HL-60 (cell line): Measurements from ENCODE around the gene RNF6.

ENCODE experiments used
- DNase-seq, 2 experiments: peaks; one replicate each; pipeline ENCODE4 v3.0.0-alpha.2; 2010 to 2020; ENCODE audit warnings: low read depth in 1 of 2, low spot score in 1 of 2
- H3K27ac ChIP-seq: fragments of 250-450 bp; sonication (Bioruptor Pico); replicated peaks from 2 replicates; pipeline ENCODE4 v1.5.1; 2020; ENCODE audit warnings: mild to moderate bottlenecking, moderate library complexity
- H3K27me3 ChIP-seq: fragments of 250-450 bp; sonication (Bioruptor Pico); 2 replicates; pipeline ENCODE4 v1.5.1; 2021; ENCODE audit warnings: mild to moderate bottlenecking, moderate library complexity; ENCODE audit not compliant: insufficient read depth, poor library complexity, severe bottlenecking
- H3K4me3 ChIP-seq: replicated peaks from 2 replicates; pipeline ENCODE4 v1.5.1; 2011; ENCODE audit warnings: mild to moderate bottlenecking, control low read depth, low read length; ENCODE audit not compliant: insufficient read depth
- CTCF ChIP-seq: IDR thresholded peaks from one replicate; pipeline ENCODE4 v1.5.1; 2011; ENCODE audit warnings: low read length, control low read depth, inconsistent platforms; ENCODE audit not compliant: insufficient read depth
- GABPA ChIP-seq: IDR thresholded peaks from 2 replicates; pipeline ENCODE4 v1.6.1; 2012; ENCODE audit warnings: low read depth
- POLR2AphosphoS5 ChIP-seq: IDR thresholded peaks from 2 replicates; pipeline ENCODE4 v1.6.1; 2012; ENCODE audit warnings: low read depth
- REST ChIP-seq: IDR thresholded peaks from 2 replicates; pipeline ENCODE4 v1.6.1; 2012; ENCODE audit warnings: low read depth; ENCODE audit not compliant: insufficient replicate concordance
- SPI1 ChIP-seq: IDR thresholded peaks from 2 replicates; pipeline ENCODE4 v1.6.1; 2012; ENCODE audit warnings: low read depth, mild to moderate bottlenecking, borderline replicate concordance

The RNF6 gene

GRCh38 chr13:26247011-26247410 lies 24.9 kb upstream of the RNF6 start:
- no peak for DNase-seq
- TF ChIP-seq GABPA = no peak
- no peak for TF ChIP-seq SPI1
- no peak for TF ChIP-seq POLR2AphosphoS5
- no peak for TF ChIP-seq REST
- Histone ChIP-seq H3K27ac (no peak overlapping the region), H3K4me3 (no peak overlapping the region), H3K27me3 (no peaks in the 10 kb centered on the region)

GRCh38 chr13:26246154-26246553 lies 24.0 kb upstream of the RNF6 start:
- Histone ChIP-seq H3K27me3 (no peaks in the 10 kb centered on the region), H3K27ac (no peak overlapping the region), H3K4me3 (no peak overlapping the region)
- TF ChIP-seq GABPA (no peak), POLR2AphosphoS5 (no peak), REST (no peak), CTCF (no peak), SPI1 (no peak)
- no peak for DNase-seq

- DNase-seq = no peak
- TF ChIP-seq GABPA = no peak
- TF ChIP-seq REST = no peak
- TF ChIP-seq SPI1 = no peak
- TF ChIP-seq CTCF = no peak
- TF ChIP-seq POLR2AphosphoS5 = no peak
- H3K27me3 ChIP-seq = no peaks in the 10 kb centered on the region
Observed at GRCh38 chr13:26236296-26236695, 14.2 kb upstream of the RNF6 start.

DNA sequence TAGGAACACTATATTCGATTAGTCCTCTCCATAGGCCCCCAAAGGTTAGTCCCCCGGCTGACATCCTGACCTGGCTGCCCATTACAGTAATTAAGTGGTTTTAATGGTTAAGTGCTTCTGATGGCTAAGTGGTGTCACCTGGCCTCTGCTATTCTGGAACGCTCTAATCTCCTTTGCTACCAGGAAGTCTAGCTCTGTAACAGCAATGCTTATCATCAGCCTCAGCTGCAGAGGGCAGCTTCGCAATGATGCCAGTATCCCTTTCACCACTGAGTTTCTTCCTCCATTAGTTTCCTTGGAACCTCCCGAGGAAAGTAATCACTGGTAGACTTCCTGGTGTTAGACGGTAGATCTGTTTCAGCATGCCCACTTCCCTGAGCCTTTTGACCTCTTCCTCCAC lies 8.6 kb upstream of the RNF6 start:
- TF ChIP-seq SPI1 (no peak), REST (no peak), GABPA (no peak), POLR2AphosphoS5 (no peak), CTCF (no peak)
- H3K4me3 ChIP-seq = no peak overlapping the region
- H3K27ac ChIP-seq = no peak overlapping the region
- no peaks in the 10 kb centered on the region for H3K27me3 ChIP-seq
- DNase-seq = no peak

More at GRCh38 chr13:26236296-26236695, 14.2 kb upstream of the RNF6 start:
- no peak overlapping the region for H3K27ac ChIP-seq
- no peak overlapping the region for H3K4me3 ChIP-seq
